Thyroid gland (tissue), 4 donors: ENCODE results near the gene NEDD4. TPM values are rescaled to one million over a fixed set of nuclear protein-coding genes. Genes with fewer than 3 reads are reported as not detected.

Source experiments
- DNase-seq, 2 donors: peaks; one replicate each; pipeline ENCODE4 v3.0.0-alpha.2; 2019
- H3K27ac ChIP-seq, 3 donors: fragments of 200-600 bp; sonication (generic); 1 replicate in 2 of 3; 2 replicates in 1 of 3; pipeline ENCODE4 v1.5.1; 2016 to 2019; ENCODE audit warnings: mild to moderate bottlenecking in 1 of 3, moderate library complexity in 1 of 3
- H3K27me3 ChIP-seq: fragments of 200-600 bp; sonication (generic); one replicate; pipeline ENCODE4 v1.5.1; 2019
- H3K36me3 ChIP-seq, 2 donors: fragments of 200-600 bp; sonication (generic); one replicate each; pipeline ENCODE4 v1.5.1; 2016 to 2019
- H3K4me1 ChIP-seq, 2 donors: fragments of 200-600 bp; sonication (generic); one replicate each; pipeline ENCODE4 v1.5.1; 2017 to 2019
- H3K4me3 ChIP-seq, 3 donors: fragments of 200-600 bp; sonication (generic); replicated peaks in 1 of 3; 1 replicate in 2 of 3; 2 replicates in 1 of 3; pipeline ENCODE4 v1.5.1; 2016; ENCODE audit warnings: mild to moderate bottlenecking in 1 of 3
- H3K9me3 ChIP-seq: fragments of 200-600 bp; sonication (generic); one replicate; pipeline ENCODE4 v1.5.1; 2017
- POLR2A ChIP-seq, 2 donors: fragments of 450-650 bp; IDR thresholded peaks; one replicate each; pipeline ENCODE4 v1.6.1; 2017; ENCODE audit warnings: antibody characterized with exemption in 2 of 2, mild to moderate bottlenecking in 2 of 2, moderate library complexity in 1 of 2
- WGBS, 2 donors: methylation state at CpG; one replicate each; pipeline ENCODE4 v1.1.5; 2017; 5-methylcytosine and 5-hydroxymethylcytosine counted together
- intact Hi-C: fragments of 100-400 bp; cut with DNase I; formaldehyde crosslinking; loops from one replicate; pipeline ENCODE4 v1.15.1; 2023
- total RNA-seq, 4 donors: library from RNA; depleted of rRNA; stranded (reverse); fragments of >200 nt; gene quantifications; one replicate each; pipeline ENCODE4 v1.2.3, GENCODE V29; 2016
- TF ChIP-seq, protein P1 (sequence below), 6 experiments: fragments of 200-600 bp in 3 of 6; fragments of 450-650 bp in 3 of 6; sonication (generic) in 3 of 6; IDR thresholded peaks; one replicate each; pipeline ENCODE4 v1.5.1; 2016 to 2019; ENCODE audit warnings: antibody characterized with exemption in 6 of 6, mild to moderate bottlenecking in 2 of 6, inconsistent platforms in 1 of 6, moderate library complexity in 1 of 6

NEDD4 gene
- total RNA-seq, 4 donors from 2014 or later = 10.1 to 22.1 (median 19.2) TPM

DNA sequence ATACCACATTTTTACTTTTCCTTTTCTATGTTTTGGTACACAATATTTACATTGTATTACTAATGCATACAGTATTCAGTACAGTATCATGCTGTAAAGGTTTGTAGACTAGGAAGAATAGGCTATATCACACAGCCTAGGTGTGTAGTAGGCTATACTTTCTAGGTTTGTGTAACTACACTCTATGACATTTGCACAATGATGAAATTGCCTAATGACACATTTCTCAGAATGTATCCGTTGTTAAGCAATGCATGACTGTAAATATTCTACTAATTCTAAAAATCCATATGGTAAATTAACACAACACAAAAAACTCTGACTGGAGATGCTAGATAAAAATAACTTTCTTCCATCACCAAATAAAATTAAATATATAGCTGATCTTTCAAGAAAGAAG, 16.2 kb downstream of the NEDD4 start:
- TF ChIP-seq POLR2A (IDR thresholded peaks at IDR 0.05) = no peak
- TF ChIP-seq, protein P1, sequence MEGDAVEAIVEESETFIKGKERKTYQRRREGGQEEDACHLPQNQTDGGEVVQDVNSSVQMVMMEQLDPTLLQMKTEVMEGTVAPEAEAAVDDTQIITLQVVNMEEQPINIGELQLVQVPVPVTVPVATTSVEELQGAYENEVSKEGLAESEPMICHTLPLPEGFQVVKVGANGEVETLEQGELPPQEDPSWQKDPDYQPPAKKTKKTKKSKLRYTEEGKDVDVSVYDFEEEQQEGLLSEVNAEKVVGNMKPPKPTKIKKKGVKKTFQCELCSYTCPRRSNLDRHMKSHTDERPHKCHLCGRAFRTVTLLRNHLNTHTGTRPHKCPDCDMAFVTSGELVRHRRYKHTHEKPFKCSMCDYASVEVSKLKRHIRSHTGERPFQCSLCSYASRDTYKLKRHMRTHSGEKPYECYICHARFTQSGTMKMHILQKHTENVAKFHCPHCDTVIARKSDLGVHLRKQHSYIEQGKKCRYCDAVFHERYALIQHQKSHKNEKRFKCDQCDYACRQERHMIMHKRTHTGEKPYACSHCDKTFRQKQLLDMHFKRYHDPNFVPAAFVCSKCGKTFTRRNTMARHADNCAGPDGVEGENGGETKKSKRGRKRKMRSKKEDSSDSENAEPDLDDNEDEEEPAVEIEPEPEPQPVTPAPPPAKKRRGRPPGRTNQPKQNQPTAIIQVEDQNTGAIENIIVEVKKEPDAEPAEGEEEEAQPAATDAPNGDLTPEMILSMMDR (IDR thresholded peaks at IDR 0.05) = no peak
- H3K4me3 ChIP-seq = no peak overlapping the region
- H3K4me1 ChIP-seq = no peaks in the 10 kb centered on the region
- H3K27ac ChIP-seq = no peak overlapping the region
- DNase-seq = no peak
- WGBS, 2 donors = 96 to 97% methylated on average over 1 of the region's 1 CpG
- H3K9me3 ChIP-seq = no peaks in the 10 kb centered on the region
- intact Hi-C loops = no loop called here
- H3K36me3 ChIP-seq = no peaks in the 10 kb centered on the region
- no peaks in the 10 kb centered on the region for H3K27me3 ChIP-seq

DNA sequence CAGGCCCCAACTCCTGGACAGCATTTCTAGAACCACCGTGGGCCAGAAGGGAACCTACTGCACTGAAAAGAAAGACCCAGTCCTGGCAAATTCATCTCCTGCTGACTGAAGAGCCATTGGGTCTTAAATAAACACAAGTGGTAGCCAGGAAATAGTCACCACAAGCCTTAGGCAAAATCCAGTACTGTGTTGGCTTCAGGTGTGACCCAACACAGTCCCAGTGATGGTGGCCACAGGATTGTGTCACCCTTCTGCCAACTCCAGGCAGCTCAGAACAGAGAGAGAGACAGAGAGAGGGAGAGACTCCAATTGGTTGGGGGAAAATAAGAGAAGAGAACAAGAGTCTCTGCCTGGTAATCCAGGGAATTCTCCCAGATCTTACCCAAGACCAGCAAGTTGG, 23.1 kb downstream of the NEDD4 start:
- Histone ChIP-seq H3K4me1 (no peaks in the 10 kb centered on the region), H3K4me3 (no peak overlapping the region), H3K27me3 (no peaks in the 10 kb centered on the region), H3K36me3 (no peaks in the 10 kb centered on the region), H3K27ac (no peak overlapping the region), H3K9me3 (no peaks in the 10 kb centered on the region)
- 92% methylated on average over 1 of the region's 1 CpG for WGBS, 2 donors
- no peak for DNase-seq
- intact Hi-C loops = no loop called here
- TF ChIP-seq, protein P1 (IDR thresholded peaks at IDR 0.05) = no peak
- TF ChIP-seq POLR2A (IDR thresholded peaks at IDR 0.05) = no peak

DNA sequence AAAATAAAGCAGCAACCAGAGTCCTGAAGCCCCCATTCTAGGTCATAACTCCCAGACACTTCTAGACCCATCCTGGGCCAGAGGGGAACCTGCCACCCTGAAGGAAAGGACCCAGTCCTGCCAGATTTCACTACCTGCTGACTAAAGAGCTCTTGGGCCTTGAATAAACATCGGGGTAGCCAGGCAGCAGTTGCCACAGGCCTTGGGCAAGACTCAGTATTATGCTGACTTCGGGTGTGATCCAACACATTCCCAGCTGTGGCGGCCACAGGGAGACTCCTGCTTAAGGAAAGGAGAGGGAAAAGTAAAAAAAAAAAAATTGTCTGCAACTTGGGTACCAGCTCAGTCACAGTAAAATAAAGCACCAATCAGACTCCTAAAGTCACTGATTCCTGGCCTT, 23.8 kb downstream of the NEDD4 start:
- no peaks in the 10 kb centered on the region for H3K4me1 ChIP-seq
- 80 to 81% methylated on average over 3 of the region's 3 CpGs for whole genome bisulfite sequencing, 2 donors

DNA sequence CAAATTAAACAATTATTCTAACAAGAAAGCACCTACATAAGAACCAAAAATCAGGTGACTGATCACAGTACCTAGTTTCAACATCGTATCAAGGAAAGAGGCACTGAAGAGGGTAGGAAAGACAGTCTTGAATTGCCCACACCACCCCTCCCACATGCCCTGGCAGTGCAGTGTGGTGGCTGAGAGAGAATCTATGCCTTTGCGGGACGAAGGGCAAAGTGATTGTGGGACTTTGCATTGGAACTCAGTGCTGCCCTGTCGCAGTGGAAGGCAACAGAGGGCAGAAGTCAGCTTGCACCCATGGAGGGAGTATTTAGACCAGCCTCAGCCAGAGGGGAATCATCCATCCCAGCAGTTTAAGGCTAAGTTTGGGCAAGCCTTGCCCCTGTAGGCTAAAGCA, 24.5 kb downstream of the NEDD4 start:
- intact Hi-C loops = no loop called here
- H3K9me3 ChIP-seq = no peaks in the 10 kb centered on the region
- H3K36me3 ChIP-seq = no peaks in the 10 kb centered on the region
- H3K27me3 ChIP-seq = no peaks in the 10 kb centered on the region
- TF ChIP-seq, protein P1 (IDR thresholded peaks at IDR 0.05) = no peak
- TF ChIP-seq POLR2A (IDR thresholded peaks at IDR 0.05) = no peak
- no peak overlapping the region for H3K27ac ChIP-seq
- no peak for DNase-seq
- H3K4me1 ChIP-seq = no peaks in the 10 kb centered on the region
- WGBS, 2 donors = 88 to 92% methylated on average over 4 of the region's 4 CpGs
- no peak overlapping the region for H3K4me3 ChIP-seq

More for the DNA sequence above, 23.8 kb downstream of the NEDD4 start:
- H3K4me3 ChIP-seq = no peak overlapping the region
- H3K27ac ChIP-seq = no peak overlapping the region
- H3K36me3 ChIP-seq = no peaks in the 10 kb centered on the region
- DNase-seq = no peak
- no peaks in the 10 kb centered on the region for H3K9me3 ChIP-seq
- TF ChIP-seq, protein P1 (IDR thresholded peaks at IDR 0.05) = no peak
- no peak for TF ChIP-seq POLR2A (IDR thresholded peaks at IDR 0.05)
- intact Hi-C loops = no loop called here
- no peaks in the 10 kb centered on the region for H3K27me3 ChIP-seq

DNA sequence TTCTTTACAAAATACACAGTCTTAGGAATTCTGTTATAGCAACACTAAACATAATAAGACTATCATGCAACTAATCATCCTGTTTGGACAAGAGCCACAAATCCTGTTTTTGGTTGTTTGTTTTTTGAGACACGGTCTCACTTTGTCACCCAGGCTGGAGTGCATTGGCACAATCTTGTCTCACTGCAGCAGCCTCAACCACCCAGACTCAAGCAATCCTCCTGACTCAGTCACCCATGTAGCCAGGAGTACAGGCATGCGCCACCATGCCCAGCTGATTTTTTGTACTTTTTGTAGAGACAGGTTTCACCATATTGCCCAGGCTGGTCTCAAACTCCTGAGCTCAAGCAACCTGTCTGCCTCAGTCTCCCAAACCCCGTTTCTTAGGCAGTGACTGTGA, 28.3 kb downstream of the NEDD4 start:
- Histone ChIP-seq H3K9me3 (no peaks in the 10 kb centered on the region), H3K27me3 (no peaks in the 10 kb centered on the region), H3K4me1 (no peaks in the 10 kb centered on the region), H3K27ac (no peak overlapping the region), H3K4me3 (no peak overlapping the region), H3K36me3 (no peaks in the 10 kb centered on the region)
- TF ChIP-seq, protein P1 (IDR thresholded peaks at IDR 0.05) = no peak
- TF ChIP-seq POLR2A (IDR thresholded peaks at IDR 0.05) = no peak
- 76 to 80% methylated on average over 3 of the region's 3 CpGs for WGBS, 2 donors
- peak in 1 of 2 donors; percentile 2 for DNase-seq
- intact Hi-C loops = no loop called here
